GM19025 (cell line): Measurements from ENCODE around the gene GABPA.
"Not testable (repeated sequence)": the region's sequence is repeated elsewhere in the genome, so short reads cannot be mapped to it uniquely, and the experiment has no call there.

Experiments used
- ATAC-seq: cut with Tn5 transposase; IDR thresholded peaks from one replicate; pipeline ENCODE4 v1.9.1; 2021; ENCODE audit warnings: mild to moderate bottlenecking, low read depth, moderate library complexity; ENCODE audit not compliant: unreplicated experiment

Gene GABPA

GRCh38 chr21:25734904-25735645, at the start of gene GABPA, which contains the start of gene ATP5PF:
TSS of gene GABPA (plus strand) at chr21:25734972. CDS start at chr21:25741599, 6,627 bp downstream.
TSS of gene ATP5PF (minus strand) at chr21:25734904. CDS start at chr21:25729794, 5,110 bp downstream.
- peak; percentile 84 for ATAC-seq

- ATAC-seq: no peak
Measured at GRCh38 chr21:25687787-25688186, 47.0 kb upstream of the GABPA start.

- no peak for ATAC-seq
Measured at GRCh38 chr21:25688275-25689155, 46.3 kb upstream of the GABPA start.

- no peak for ATAC-seq
Measured at GRCh38 chr21:25689226-25689625, 45.5 kb upstream of the GABPA start.

- ATAC-seq: no peak
Measured at GRCh38 chr21:25691976-25692375, 42.8 kb upstream of the GABPA start.

- ATAC-seq: not testable (repeated sequence)
Measured at GRCh38 chr21:25695461-25695860, 39.3 kb upstream of the GABPA start.

GRCh38 chr21:25700741-25701140, 34.0 kb upstream of the GABPA start:
- ATAC-seq: no peak

- ATAC-seq: no peak
Measured at GRCh38 chr21:25701529-25701928, 33.2 kb upstream of the GABPA start.

- ATAC-seq: no peak
Measured at GRCh38 chr21:25708467-25709065, 26.2 kb upstream of the GABPA start.

- no peak for ATAC-seq
Measured at GRCh38 chr21:25709684-25710265, 25.0 kb upstream of the GABPA start.

GRCh38 chr21:25710550-25710949, 24.2 kb upstream of the GABPA start:
- ATAC-seq: no peak

- not testable (repeated sequence) for ATAC-seq
Measured at GRCh38 chr21:25714066-25714465, 20.7 kb upstream of the GABPA start.

GRCh38 chr21:25717491-25718147, 17.2 kb upstream of the GABPA start:
- no peak for ATAC-seq

GRCh38 chr21:25721987-25722386, 12.8 kb upstream of the GABPA start:
- ATAC-seq: no peak

GRCh38 chr21:25722631-25723030, 12.1 kb upstream of the GABPA start:
- no peak for ATAC-seq

GRCh38 chr21:25732091-25732760, 2.5 kb upstream of the GABPA start:
- ATAC-seq: no peak

- peak; percentile 1 for ATAC-seq
Measured at GRCh38 chr21:25733859-25734653, 716 bp upstream of the GABPA start.

- ATAC-seq: no peak
Measured at GRCh38 chr21:25734654-25734903, 193 bp upstream of the GABPA start.
